ENCODE measurements around the gene CCNK.

DNA sequence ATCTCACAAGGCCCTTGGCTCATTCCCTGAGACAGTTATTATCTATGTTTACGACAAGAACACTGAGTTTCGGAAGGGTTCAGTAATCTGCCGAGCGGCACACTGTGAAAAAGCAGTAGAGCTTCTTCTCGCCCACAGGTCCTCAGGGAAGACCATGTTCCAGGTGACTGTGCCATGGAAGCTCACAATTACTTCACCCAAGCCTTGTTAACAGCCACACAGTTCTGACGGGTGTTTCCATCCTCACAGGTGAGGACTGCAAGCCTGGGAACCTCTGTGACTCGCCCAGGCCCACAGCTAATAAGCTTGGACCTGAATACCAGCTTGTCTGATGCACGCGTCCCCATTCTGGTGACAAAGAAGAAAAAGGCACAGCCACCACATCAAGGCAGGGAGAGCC lies 15.9 kb upstream of the CCNK start:
- TF ChIP-seq, protein P1, sequence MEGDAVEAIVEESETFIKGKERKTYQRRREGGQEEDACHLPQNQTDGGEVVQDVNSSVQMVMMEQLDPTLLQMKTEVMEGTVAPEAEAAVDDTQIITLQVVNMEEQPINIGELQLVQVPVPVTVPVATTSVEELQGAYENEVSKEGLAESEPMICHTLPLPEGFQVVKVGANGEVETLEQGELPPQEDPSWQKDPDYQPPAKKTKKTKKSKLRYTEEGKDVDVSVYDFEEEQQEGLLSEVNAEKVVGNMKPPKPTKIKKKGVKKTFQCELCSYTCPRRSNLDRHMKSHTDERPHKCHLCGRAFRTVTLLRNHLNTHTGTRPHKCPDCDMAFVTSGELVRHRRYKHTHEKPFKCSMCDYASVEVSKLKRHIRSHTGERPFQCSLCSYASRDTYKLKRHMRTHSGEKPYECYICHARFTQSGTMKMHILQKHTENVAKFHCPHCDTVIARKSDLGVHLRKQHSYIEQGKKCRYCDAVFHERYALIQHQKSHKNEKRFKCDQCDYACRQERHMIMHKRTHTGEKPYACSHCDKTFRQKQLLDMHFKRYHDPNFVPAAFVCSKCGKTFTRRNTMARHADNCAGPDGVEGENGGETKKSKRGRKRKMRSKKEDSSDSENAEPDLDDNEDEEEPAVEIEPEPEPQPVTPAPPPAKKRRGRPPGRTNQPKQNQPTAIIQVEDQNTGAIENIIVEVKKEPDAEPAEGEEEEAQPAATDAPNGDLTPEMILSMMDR (conservative IDR thresholded peaks at IDR 0.05), result no peak
- TF ChIP-seq EZH2 (IDR thresholded peaks at IDR 0.05; ENCODE audit: low read depth), result no peak
